Right cardiac atrium (tissue), 5 donors: ENCODE results near the gene PAX6. TPM values are rescaled to one million over a fixed set of nuclear protein-coding genes. Genes with fewer than 3 reads are reported as not detected.

Source experiments
- ATAC-seq, 2 donors: fragments of 200-7000 bp; cut with Tn5 transposase; one replicate each; pipeline versions ENCODE4 v1.8.0 to v1.9.1; 2020; ENCODE audit warnings: moderate library complexity in 2 of 2, mild to moderate bottlenecking in 1 of 2
- DNase-seq, 3 donors: peaks; one replicate each; pipeline ENCODE4 v3.0.0-alpha.2; 2020
- H3K27ac ChIP-seq: one replicate; pipeline ENCODE4 v1.5.1; 2013; ENCODE audit warnings: mild to moderate bottlenecking, low read length, control low read depth, moderate library complexity
- H3K27me3 ChIP-seq: one replicate; pipeline ENCODE4 v1.6.1; 2013; ENCODE audit not compliant: control insufficient read depth, insufficient read depth
- H3K4me1 ChIP-seq: one replicate; pipeline ENCODE4 v1.6.1; 2013; ENCODE audit warnings: low read length; ENCODE audit not compliant: control insufficient read depth, insufficient read depth
- H3K4me3 ChIP-seq: one replicate; pipeline ENCODE4 v1.5.1; 2013; ENCODE audit warnings: low read length, control low read depth
- H3K9me3 ChIP-seq: one replicate; pipeline ENCODE4 v1.6.1; 2013; ENCODE audit warnings: low read length; ENCODE audit not compliant: control insufficient read depth
- WGBS: extraction: QIAGEN DNeasy Blood & Tissue Kit; methylation state at CpG from one replicate; pipeline ENCODE4 v1.1.7; 2013; 5-methylcytosine and 5-hydroxymethylcytosine counted together
- intact Hi-C, 4 donors: fragments of 100-400 bp; cut with DNase I; formaldehyde crosslinking; loops; one replicate each; pipeline versions ENCODE4 v1.11.0 to v1.14.0; 2022 to 2023
- polyA plus RNA-seq: library from polyadenylated mRNA; stranded (reverse); fragments of 200-250 nt; gene quantifications from one replicate; pipeline ENCODE4 v1.2.3, GENCODE V29; 2013
- total RNA-seq, 4 donors: library from RNA; stranded (reverse); fragmentation: NEBNext Ultra II Directional; extraction: Animal tissue kit (Norgen Biotek cat#: 25700); gene quantifications; one replicate each; pipeline ENCODE4 v1.2.1, GENCODE V29; 2021
- donor health status: healthy with polysubstance abuse.
- donor health status: DM: no; HTN: yes; CAD: no.
- donor health status: DM: no; HTN: no; CAD: no.
- donor health status: DM: no; HTN: yes; CAD: no; lungs with severe emphysema.
- donor health status: DM: yes; HTN: yes; CAD: no.

The PAX6 gene
- total and polyA plus RNA-seq, 5 donors: 0.02 TPM; not detected in 4

DNA sequence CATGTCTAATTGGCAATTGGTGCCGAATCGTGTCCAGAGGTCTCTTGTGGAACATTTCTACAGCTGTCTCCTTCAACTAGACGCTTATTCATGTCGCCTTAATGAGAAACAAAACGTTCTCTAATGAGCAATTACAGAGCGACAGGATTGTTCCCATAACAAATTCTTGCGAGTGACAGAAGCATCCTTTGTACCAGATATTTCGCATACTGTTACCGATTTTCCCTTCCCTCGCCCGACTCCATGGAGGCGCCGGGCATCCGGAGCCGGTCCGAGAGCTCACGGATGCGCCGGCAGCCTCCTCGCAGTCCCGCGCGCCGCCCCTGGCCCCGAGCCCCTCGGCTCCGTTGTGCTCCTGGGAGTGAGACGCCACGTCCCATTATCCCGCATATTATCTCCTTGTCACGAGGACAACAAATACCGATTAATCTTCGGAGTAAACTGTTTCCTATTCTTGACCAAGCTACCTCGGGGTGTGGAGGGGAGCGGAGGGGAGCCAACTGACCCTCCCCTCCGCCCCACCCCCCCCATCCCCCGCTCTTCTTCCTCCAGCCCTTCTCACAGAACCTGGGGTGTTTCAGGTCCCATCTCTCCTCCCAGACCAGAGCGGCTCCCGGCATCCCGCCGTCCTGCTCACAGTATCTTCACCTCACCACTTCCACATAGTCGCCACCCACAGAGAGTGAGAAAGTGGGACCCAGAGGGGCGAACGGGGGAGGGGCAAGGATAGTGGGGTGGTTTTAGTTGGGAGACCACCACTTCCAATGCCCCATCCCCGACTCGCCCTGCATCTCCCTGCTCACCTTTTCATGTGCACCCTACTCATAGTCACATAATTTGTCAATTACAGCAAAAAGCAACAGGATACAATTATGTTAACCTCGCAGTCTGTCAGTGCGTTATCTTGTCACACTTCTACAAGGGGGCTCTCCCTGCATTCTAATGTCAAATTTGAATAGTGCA is 11.4 kb downstream of the PAX6 start:
- no peaks in the 10 kb centered on the region for H3K9me3 ChIP-seq
- H3K27ac ChIP-seq: no peak overlapping the region
- H3K4me1 ChIP-seq: peaks cover 5% of the 10 kb centered on the region
- H3K4me3 ChIP-seq: peak overlapping the region; percentile 2
- WGBS: 4% methylated on average over 48 of the region's 48 CpGs
- H3K27me3 ChIP-seq: peaks cover under 1% of the 10 kb centered on the region
- DNase-seq: no peak
- intact Hi-C loops: no loop called here
- no peak for ATAC-seq

- Histone ChIP-seq H3K4me3 (peak overlapping the region; percentile 37), H3K27me3 (peaks cover 3% of the 10 kb centered on the region), H3K27ac (no peak overlapping the region), H3K9me3 (no peaks in the 10 kb centered on the region), H3K4me1 (peaks cover 5% of the 10 kb centered on the region)
- intact Hi-C loops: no loop called here
- ATAC-seq: peak in 1 of 2 donors; percentile 44
- WGBS: 3% methylated on average over 60 of the region's 60 CpGs
- peak in 1 of 3 donors; percentile 54 for DNase-seq
Observed at GRCh38 chr11:31798554-31799434, 12.3 kb downstream of the PAX6 start.

- Histone ChIP-seq H3K27me3 (peaks cover 3% of the 10 kb centered on the region), H3K27ac (no peak overlapping the region), H3K9me3 (no peaks in the 10 kb centered on the region), H3K4me1 (peaks cover 5% of the 10 kb centered on the region), H3K4me3 (peak overlapping the region; percentile 37)
- ATAC-seq: no peak
- intact Hi-C loops: no loop called here
- no peak for DNase-seq
- 5% methylated on average over 21 of the region's 21 CpGs for WGBS
Observed at GRCh38 chr11:31798057-31798553, 13.0 kb downstream of the PAX6 start.

- Histone ChIP-seq H3K27me3 (peaks cover 3% of the 10 kb centered on the region), H3K4me1 (peaks cover 5% of the 10 kb centered on the region), H3K4me3 (no peak overlapping the region), H3K27ac (no peak overlapping the region), H3K9me3 (no peaks in the 10 kb centered on the region)
- no peak for ATAC-seq
- WGBS: 9% methylated on average over 31 of the region's 31 CpGs
- no peak for DNase-seq
- intact Hi-C loops: no loop called here
Observed at GRCh38 chr11:31797190-31798056, 13.7 kb downstream of the PAX6 start.

DNA sequence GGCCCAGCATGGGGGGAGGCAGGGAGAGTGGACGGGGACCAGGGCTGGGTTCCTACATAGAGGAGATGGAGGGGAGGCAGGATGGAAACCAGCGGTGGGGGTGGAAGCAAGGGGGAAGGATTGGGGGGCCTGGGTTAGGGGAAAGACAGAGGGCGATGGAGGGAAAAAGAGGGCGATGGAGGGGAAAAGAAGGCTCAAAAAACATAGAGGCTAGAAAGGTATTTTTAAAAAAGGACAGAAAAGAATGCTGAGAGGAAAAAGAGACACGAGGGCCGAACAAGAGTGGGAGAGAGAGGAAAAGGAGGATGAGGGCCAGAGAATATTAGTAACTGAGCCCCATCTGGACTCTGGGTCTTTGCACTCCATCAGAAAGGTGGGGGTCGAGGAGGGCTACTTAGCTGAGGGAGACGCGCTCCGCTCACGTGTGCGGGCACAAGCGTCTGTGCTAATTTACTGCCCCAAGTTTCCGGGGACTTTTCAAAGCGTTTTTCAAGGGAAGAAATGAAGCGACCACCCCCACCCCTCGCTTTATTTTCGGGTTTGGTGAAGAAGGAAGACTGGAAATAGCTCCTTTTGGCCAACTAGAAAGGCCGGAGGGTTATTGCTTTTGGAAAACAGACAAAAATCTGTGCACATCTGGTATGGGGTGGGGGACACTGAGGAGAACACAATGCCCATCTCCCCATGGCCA is 14.5 kb downstream of the PAX6 start:
- Histone ChIP-seq H3K27ac (no peak overlapping the region), H3K4me1 (peaks cover 5% of the 10 kb centered on the region), H3K4me3 (no peak overlapping the region), H3K9me3 (no peaks in the 10 kb centered on the region), H3K27me3 (peaks cover 3% of the 10 kb centered on the region)
- DNase-seq (no peak), ATAC-seq (no peak)
- WGBS: 19% methylated on average over 19 of the region's 19 CpGs
- intact Hi-C loops: no loop called here

DNA sequence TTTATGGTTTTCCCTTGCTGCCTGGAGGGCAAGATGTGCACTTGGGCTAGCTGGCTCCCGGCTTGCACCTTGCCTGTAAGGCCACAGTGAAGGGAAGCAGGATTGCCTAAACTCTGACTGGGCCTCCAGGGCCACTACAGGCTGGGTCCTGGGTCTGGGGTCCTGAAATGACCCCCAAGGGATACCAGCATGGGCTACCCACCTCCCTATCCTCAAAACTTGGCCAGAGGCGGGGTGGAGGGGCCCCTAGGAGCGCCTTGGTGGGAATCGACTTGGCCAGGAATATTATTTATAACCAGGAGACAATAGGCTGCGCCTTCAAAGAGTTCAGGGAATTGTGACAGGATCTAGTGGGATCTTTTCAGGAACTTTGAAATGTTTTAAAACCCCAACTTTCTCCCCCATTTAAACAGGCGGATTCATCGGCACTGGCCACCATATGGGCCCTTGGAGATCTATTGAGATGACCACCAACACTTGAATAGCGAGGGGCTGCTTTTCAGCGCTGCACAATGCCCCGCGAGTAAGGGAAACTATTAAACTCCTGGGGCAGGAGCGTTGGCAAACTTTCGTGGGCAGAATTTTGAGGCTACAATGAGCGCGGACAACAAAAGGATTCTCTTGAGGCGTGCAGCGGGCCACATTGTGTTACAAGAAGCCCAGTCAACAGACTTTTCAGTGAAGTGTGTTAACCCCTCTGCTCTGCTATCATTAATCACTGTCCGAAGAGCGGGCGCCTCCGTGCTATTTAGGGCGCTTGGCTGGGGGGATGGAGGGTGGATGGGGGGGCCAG is 15.2 kb downstream of the PAX6 start:
- intact Hi-C loops: no loop called here
- no peak overlapping the region for H3K4me3 ChIP-seq
- DNase-seq (no peak), ATAC-seq (no peak)
- H3K9me3 ChIP-seq: no peaks in the 10 kb centered on the region
- H3K27ac ChIP-seq: no peak overlapping the region
- H3K27me3 ChIP-seq: peaks cover 3% of the 10 kb centered on the region
- peaks cover 5% of the 10 kb centered on the region for H3K4me1 ChIP-seq
- 58% methylated on average over 22 of the region's 22 CpGs for WGBS

- no peak for ATAC-seq
- Histone ChIP-seq H3K4me3 (no peak overlapping the region), H3K27ac (no peak overlapping the region), H3K4me1 (peaks cover 5% of the 10 kb centered on the region), H3K9me3 (no peaks in the 10 kb centered on the region), H3K27me3 (peaks cover 3% of the 10 kb centered on the region)
- WGBS: 69% methylated on average over 4 of the region's 4 CpGs
- intact Hi-C loops: no loop called here
- DNase-seq: no peak
Observed at GRCh38 chr11:31794548-31794947, 16.6 kb downstream of the PAX6 start.

DNA sequence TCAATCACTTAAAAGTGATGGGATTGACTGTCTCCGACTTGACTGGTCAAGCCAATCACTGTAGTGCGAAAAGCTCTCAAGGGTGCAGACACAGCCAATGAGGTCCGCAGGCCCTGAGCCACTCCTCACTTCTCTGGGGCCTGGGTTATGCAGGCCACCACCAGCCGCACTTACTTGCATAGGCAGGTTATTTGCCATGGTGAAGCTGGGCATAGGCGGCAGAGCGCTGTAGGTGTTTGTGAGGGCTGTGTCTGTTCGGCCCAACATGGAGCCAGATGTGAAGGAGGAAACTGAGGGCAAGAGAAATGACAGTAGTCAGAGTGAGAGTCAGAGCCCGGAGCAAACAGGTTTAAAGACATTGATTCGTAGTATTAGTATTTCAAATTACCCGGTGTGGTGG is 17.9 kb downstream of the PAX6 start:
- ATAC-seq (no peak), DNase-seq (no peak)
- Histone ChIP-seq H3K4me1 (no peaks in the 10 kb centered on the region), H3K9me3 (no peaks in the 10 kb centered on the region), H3K27ac (no peak overlapping the region), H3K4me3 (no peak overlapping the region), H3K27me3 (peaks cover 3% of the 10 kb centered on the region)
- WGBS: 95% methylated on average over 10 of the region's 10 CpGs
- intact Hi-C loops: no loop called here

GRCh38 chr11:31792456-31792855 is 18.7 kb downstream of the PAX6 start:
- H3K27me3 ChIP-seq: peaks cover 3% of the 10 kb centered on the region
- ATAC-seq: no peak
- 90% methylated on average over 2 of the region's 2 CpGs for whole genome bisulfite sequencing
- H3K4me1 ChIP-seq: no peaks in the 10 kb centered on the region
- H3K4me3 ChIP-seq: no peak overlapping the region
- H3K27ac ChIP-seq: no peak overlapping the region
- no peak for DNase-seq
- no peaks in the 10 kb centered on the region for H3K9me3 ChIP-seq
- intact Hi-C loops: no loop called here
